Ovary (tissue), 3 donors: ENCODE measurements around the gene MPC1L.

Experiments
- EP300 ChIP-seq: sonication (generic); formaldehyde crosslinking; IDR thresholded peaks from one replicate; pipeline ENCODE4 v1.6.1; 2017; ENCODE audit warnings: antibody characterized with exemption
- POLR2A ChIP-seq: fragments of 450-650 bp; IDR thresholded peaks from one replicate; pipeline ENCODE4 v1.6.1; 2017; ENCODE audit warnings: antibody characterized with exemption, mild to moderate bottlenecking, moderate library complexity
- TF ChIP-seq, protein P1 (sequence below), 3 donors: fragments of 450-650 bp in 2 of 3; fragments of 200-600 bp in 1 of 3; IDR thresholded peaks; one replicate each; pipeline versions ENCODE4 v1.5.1 to v1.8.0; 2016 to 2022; ENCODE audit warnings: antibody characterized with exemption in 3 of 3, mild to moderate bottlenecking in 1 of 3
- donor health status: DM: no; HTN: no; CAD: no.

DNA sequence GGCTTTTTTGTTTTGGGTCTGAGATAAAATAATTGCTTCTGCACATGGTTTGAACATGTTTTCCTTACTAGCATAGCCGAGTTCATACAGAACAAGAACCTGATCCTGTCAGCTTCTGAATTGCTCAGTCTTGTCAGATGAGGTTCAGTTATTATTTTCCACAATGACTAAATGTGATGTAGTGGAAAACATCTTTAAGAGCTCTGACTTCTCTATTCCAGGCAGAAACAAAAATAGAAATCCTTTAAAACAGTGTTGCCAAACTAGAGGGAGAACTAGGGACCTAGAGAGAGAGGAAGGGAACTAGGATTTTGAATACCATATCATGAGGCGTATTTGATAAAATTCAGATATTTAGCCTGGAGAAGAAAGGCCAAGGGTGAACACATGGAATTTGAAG is 40.4 kb upstream of the MPC1L start:
- TF ChIP-seq, protein P1, sequence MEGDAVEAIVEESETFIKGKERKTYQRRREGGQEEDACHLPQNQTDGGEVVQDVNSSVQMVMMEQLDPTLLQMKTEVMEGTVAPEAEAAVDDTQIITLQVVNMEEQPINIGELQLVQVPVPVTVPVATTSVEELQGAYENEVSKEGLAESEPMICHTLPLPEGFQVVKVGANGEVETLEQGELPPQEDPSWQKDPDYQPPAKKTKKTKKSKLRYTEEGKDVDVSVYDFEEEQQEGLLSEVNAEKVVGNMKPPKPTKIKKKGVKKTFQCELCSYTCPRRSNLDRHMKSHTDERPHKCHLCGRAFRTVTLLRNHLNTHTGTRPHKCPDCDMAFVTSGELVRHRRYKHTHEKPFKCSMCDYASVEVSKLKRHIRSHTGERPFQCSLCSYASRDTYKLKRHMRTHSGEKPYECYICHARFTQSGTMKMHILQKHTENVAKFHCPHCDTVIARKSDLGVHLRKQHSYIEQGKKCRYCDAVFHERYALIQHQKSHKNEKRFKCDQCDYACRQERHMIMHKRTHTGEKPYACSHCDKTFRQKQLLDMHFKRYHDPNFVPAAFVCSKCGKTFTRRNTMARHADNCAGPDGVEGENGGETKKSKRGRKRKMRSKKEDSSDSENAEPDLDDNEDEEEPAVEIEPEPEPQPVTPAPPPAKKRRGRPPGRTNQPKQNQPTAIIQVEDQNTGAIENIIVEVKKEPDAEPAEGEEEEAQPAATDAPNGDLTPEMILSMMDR (IDR thresholded peaks at IDR 0.05): no peak
- TF ChIP-seq EP300 (no peak), POLR2A (no peak)
